ENCODE measurements around the gene CNTN1. TPM values are rescaled to one million over a fixed set of nuclear protein-coding genes. Genes with fewer than 3 reads are reported as not detected.

CNTN1 gene
- total and polyA plus RNA-seq, 10 of the 15 experiments (the other 5 are each of a cell fraction or from before 2014, with no cell fraction given): 0.06 to 0.14 TPM; not detected in 8

DNA sequence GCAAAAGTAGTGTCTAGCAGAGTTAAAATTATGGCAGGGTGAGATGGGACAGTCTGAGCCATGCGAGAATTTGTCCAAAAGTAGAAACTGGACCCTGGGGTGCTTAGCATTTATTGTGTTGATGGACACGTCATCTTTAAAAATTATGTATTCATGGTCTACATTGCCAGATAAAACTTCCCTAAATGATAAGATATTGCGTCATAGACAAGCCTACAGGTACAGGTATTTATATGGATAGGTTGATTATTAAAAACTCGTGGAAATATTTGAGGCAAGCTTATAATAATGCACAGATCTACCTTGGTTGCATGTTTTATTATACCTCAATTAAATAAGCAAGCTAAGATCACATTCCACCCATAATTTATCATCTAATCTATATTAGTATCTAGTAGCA lies 299.9 kb downstream of the CNTN1 start:
- no peaks in the 10 kb centered on the region for H3K4me1 ChIP-seq (ENCODE audit: control insufficient read depth, insufficient read depth, low read length)
- H3K27ac ChIP-seq (ENCODE audit: control insufficient read depth, insufficient read depth): no peak overlapping the region
- no peak overlapping the region for H3K4me3 ChIP-seq
- no peak overlapping the region for H3K9ac ChIP-seq (ENCODE audit: control insufficient read depth, insufficient read depth, low read length)
- RAD21 ChIA-PET (ENCODE audit: unreplicated experiment): no interaction called here
- no peaks in the 10 kb centered on the region for H3K9me3 ChIP-seq (replicated peaks; ENCODE audit: control insufficient read depth, insufficient read depth, low read length)
- H3K27me3 ChIP-seq (replicated peaks in 1 of 2; ENCODE audit: control insufficient read depth in 2 of 2, insufficient read depth in 2 of 2, low read length in 1 of 2): no peaks in the 10 kb centered on the region
- no peak for ATAC-seq
- WGBS (ENCODE audit: insufficient coverage, insufficient replicate concordance, low lambda C conversion rate, missing lambda C conversion rate): 21% methylated on average over 4 of the region's 4 CpGs
- no peak for DNase-seq (ENCODE audit: low read depth, low spot score)
- H3K4me2 ChIP-seq (ENCODE audit: control insufficient read depth, insufficient read depth): no peak overlapping the region
- H4K20me1 ChIP-seq (ENCODE audit: control insufficient read depth, insufficient read depth): no peaks in the 10 kb centered on the region
- SMC1A ChIA-PET (ENCODE audit: uncharacterized antibody, unreplicated experiment): no interaction called here
- no peak overlapping the region for H2AFZ ChIP-seq (ENCODE audit: control insufficient read depth, low read depth, low read length)
- CTCF ChIA-PET: no interaction called here
- no TSS peak for BruUV-seq (replicated peaks)
- H3K79me2 ChIP-seq (ENCODE audit: control insufficient read depth, insufficient read depth, low read length): no peaks in the 10 kb centered on the region
- no peaks in the 10 kb centered on the region for H3K36me3 ChIP-seq (ENCODE audit: control insufficient read depth in 2 of 2, insufficient read depth in 2 of 2, low read length in 1 of 2)
- FAIRE-seq: no peak
- intact Hi-C loops (cut with micrococcal nuclease; ENCODE audit: unreplicated experiment) (no loop called here), in situ Hi-C loops (cut with MboI) (no loop called here)
- TF ChIP-seq, protein P1, sequence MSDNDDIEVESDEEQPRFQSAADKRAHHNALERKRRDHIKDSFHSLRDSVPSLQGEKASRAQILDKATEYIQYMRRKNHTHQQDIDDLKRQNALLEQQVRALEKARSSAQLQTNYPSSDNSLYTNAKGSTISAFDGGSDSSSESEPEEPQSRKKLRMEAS (IDR thresholded peaks at IDR 0.05; ENCODE audit: low read depth, low read length): no peak
- TF ChIP-seq, protein P2, sequence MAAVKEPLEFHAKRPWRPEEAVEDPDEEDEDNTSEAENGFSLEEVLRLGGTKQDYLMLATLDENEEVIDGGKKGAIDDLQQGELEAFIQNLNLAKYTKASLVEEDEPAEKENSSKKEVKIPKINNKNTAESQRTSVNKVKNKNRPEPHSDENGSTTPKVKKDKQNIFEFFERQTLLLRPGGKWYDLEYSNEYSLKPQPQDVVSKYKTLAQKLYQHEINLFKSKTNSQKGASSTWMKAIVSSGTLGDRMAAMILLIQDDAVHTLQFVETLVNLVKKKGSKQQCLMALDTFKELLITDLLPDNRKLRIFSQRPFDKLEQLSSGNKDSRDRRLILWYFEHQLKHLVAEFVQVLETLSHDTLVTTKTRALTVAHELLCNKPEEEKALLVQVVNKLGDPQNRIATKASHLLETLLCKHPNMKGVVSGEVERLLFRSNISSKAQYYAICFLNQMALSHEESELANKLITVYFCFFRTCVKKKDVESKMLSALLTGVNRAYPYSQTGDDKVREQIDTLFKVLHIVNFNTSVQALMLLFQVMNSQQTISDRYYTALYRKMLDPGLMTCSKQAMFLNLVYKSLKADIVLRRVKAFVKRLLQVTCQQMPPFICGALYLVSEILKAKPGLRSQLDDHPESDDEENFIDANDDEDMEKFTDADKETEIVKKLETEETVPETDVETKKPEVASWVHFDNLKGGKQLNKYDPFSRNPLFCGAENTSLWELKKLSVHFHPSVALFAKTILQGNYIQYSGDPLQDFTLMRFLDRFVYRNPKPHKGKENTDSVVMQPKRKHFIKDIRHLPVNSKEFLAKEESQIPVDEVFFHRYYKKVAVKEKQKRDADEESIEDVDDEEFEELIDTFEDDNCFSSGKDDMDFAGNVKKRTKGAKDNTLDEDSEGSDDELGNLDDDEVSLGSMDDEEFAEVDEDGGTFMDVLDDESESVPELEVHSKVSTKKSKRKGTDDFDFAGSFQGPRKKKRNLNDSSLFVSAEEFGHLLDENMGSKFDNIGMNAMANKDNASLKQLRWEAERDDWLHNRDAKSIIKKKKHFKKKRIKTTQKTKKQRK (IDR thresholded peaks at IDR 0.05; ENCODE audit: low read depth, low read length): no peak
- TF ChIP-seq DPF2 (IDR thresholded peaks at IDR 0.05) (no peak), EGR1 (IDR thresholded peaks at IDR 0.05; ENCODE audit: borderline replicate concordance in 1 of 2, low read depth in 2 of 2, low read length in 2 of 2) (no peak), EED (IDR thresholded peaks at IDR 0.05; ENCODE audit: low read depth) (no peak), GATAD2B (conservative IDR thresholded peaks at IDR 0.05; ENCODE audit: low read depth) (no peak), STAT3 (IDR thresholded peaks at IDR 0.05; ENCODE audit: low read depth, low read length) (no peak), NR2C1 (IDR thresholded peaks at IDR 0.05) (no peak), NFYA (IDR thresholded peaks at IDR 0.05; ENCODE audit: borderline replicate concordance, low read depth, low read length) (no peak), RAD51 (IDR thresholded peaks at IDR 0.05) (no peak)
- POLR2A ChIA-PET: no interaction called here
